Mesodermal cell (in vitro differentiated cells): ENCODE data around the gene REEP6.
"Not testable (repeated sequence)": the region's sequence is repeated elsewhere in the genome, so short reads cannot be mapped to it uniquely, and the experiment has no call there.

Experiments used
- H3K27ac ChIP-seq: 2 replicates; pipeline ENCODE4 v1.7.0; 2013; ENCODE audit warnings: mild to moderate bottlenecking, low read depth, low read length, moderate library complexity; ENCODE audit not compliant: severe bottlenecking
- H3K36me3 ChIP-seq: 2 replicates; pipeline ENCODE4 v1.7.1; 2013; ENCODE audit warnings: mild to moderate bottlenecking, low read length, moderate library complexity; ENCODE audit not compliant: control insufficient read depth, insufficient read depth
- H3K4me1 ChIP-seq: one replicate; pipeline ENCODE4 v1.7.1; 2013; ENCODE audit warnings: mild to moderate bottlenecking, low read length; ENCODE audit not compliant: insufficient read depth, control insufficient read depth, poor library complexity, severe bottlenecking
- H3K4me3 ChIP-seq: 2 replicates; pipeline ENCODE4 v1.7.0; 2013; ENCODE audit warnings: low read length, control low read depth, mild to moderate bottlenecking; ENCODE audit not compliant: insufficient read depth, poor library complexity, severe bottlenecking; ENCODE audit errors: extremely low read depth
- H3K9me3 ChIP-seq: 2 replicates; pipeline ENCODE4 v1.7.1; 2013; ENCODE audit warnings: mild to moderate bottlenecking, low read length, moderate library complexity; ENCODE audit not compliant: control insufficient read depth
- WGBS, 2 experiments: methylation state at CpG; one replicate each; pipeline ENCODE4 v1.1.5; 2013; ENCODE audit warnings: missing lambda C conversion rate in 2 of 2; ENCODE audit not compliant: insufficient coverage in 2 of 2; 5-methylcytosine and 5-hydroxymethylcytosine counted together

Gene REEP6

GRCh38 chr19:1495051-1495798, 4.2 kb downstream of the REEP6 start:
- H3K4me3 ChIP-seq: no peak overlapping the region
- no peak overlapping the region for H3K27ac ChIP-seq
- H3K4me1 ChIP-seq: peaks cover 7% of the 10 kb centered on the region
- H3K36me3 ChIP-seq: no peaks in the 10 kb centered on the region
- H3K9me3 ChIP-seq: no peaks in the 10 kb centered on the region
- WGBS, 2 experiments: 82 to 86% methylated on average over 35 to 37 of the region's 37 CpGs

DNA sequence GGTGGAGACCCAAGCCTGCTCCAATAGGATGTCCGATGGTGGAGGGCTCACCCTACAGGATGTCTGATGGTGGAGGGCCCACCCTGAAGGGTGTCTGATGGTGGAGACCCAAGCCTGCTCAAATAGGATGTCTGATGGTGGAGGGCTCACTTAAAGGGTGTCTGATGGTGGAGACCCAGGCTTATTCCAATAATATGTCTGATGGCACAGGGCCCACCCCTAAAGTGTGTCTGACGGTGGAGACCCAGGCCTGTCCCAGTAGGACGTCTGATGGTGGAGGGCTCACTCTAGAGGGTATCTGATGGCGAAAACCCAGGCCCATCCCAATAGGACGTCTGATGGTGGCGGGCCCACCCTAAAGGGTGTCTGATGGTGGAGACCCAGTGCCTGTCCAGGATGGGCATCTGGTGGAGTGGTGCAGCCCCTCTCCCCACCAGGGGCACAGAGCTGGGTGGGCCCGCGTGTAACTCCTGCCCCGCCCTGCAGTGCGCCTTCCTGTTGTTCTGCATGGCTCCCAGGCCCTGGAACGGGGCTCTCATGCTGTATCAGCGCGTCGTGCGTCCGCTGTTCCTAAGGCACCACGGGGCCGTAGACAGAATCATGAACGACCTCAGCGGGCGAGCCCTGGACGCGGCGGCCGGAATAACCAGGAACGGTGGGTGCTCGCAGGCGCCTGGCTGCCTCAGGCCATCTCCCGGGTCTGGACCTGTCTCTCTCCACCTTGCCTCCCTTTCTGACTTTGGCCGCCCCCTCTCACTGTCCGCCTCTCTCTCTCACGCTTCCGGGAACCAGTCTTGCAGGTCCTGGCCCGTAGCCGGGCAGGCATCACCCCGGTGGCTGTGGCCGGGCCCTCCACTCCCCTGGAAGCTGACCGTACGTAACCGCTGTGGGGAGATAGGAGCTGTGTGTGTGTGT, 5.1 kb downstream of the REEP6 start:
- H3K27ac ChIP-seq: no peak overlapping the region
- no peaks in the 10 kb centered on the region for H3K36me3 ChIP-seq
- peaks cover 7% of the 10 kb centered on the region for H3K4me1 ChIP-seq
- WGBS, 2 experiments: 91% methylated on average over 23 to 40 of the region's 40 CpGs
- no peak overlapping the region for H3K4me3 ChIP-seq
- H3K9me3 ChIP-seq: no peaks in the 10 kb centered on the region

DNA sequence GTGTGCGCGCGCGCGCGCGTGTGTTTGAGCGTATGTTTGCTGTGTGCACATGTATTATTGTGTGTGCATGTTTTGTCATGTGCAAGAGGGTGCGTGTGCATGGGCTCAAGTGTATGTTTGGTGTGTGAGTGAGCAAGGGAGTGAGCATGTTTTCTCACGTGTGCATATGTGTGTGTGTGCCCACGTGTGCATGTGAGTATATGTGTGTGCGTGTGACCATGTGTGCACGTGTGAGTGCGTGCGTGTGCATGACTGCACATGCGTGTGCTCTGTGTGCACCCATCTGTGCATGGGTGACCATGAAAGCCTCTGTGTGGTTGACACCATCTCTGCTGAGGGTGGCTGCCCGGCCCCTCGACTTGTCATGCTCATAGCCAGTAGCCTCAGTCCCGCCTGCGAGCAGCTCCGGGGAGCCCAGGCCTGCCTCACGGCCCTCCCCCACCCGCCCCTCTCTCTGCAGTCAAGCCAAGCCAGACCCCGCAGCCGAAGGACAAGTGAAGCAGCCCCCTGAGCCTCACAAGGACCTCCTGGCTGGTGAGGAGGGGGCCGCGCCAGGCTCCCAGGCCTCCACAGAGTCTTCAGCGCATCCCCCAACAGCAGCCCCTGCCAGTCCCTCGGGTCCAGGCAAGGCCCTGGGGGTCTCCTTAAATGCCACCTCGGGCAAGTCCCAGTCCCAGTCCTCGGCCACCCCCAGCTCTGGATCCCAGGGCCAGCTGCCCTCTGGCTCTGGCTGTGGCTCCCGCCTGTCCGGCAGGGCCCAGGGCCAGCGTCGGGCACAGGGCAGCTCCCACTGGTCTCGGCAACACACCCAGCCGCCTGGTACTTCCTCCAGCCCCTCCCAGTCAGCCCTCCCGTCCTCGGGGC, 6.0 kb downstream of the REEP6 start:
- Histone ChIP-seq H3K9me3 (no peaks in the 10 kb centered on the region), H3K36me3 (no peaks in the 10 kb centered on the region), H3K4me3 (no peak overlapping the region), H3K27ac (no peak overlapping the region), H3K4me1 (peaks cover 7% of the 10 kb centered on the region)
- WGBS, 2 experiments: 89% methylated on average over 31 to 38 of the region's 39 CpGs

DNA sequence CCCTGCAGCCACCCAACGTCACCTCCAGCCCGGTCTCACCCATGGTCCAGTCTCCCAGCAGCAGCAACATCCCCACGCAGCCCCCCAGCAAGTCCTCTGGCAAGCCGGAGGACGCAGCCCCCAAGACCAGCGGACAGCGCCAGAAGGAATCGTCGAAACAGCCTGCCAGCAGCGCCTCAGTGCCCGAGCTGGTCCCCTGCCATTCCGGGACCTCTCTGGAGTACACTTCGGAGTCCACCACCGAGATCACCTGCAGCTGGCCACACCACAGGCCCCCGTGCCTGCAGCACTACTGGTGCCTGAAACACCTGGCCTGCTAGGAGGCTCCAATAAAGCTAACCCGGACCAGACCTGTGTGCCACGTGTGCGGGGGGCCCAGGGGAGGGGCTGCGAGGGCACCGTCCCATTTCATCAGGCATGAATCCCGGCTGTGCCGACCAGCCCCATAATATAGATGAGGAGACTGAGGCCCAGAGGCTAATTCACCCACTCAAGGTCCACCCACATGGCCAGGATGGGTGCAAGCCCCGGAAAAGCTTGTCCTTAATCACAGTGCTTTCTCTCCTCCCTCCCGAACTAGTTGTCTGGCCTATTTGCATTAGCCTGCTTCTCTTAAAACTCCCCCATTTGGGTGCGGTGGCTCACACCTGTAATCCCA, 6.7 kb downstream of the REEP6 start:
- Histone ChIP-seq H3K4me3 (no peak overlapping the region), H3K9me3 (no peaks in the 10 kb centered on the region), H3K36me3 (no peaks in the 10 kb centered on the region), H3K4me1 (peaks cover 3% of the 10 kb centered on the region), H3K27ac (no peak overlapping the region)
- WGBS, 2 experiments: 85 to 88% methylated on average over 24 to 25 of the region's 25 CpGs

- not testable (repeated sequence) for H3K4me3 ChIP-seq, H3K4me1 ChIP-seq, H3K27ac ChIP-seq, H3K9me3 ChIP-seq, H3K36me3 ChIP-seq
- WGBS, 2 experiments: no CpG with 5 or more reads among the region's 34 CpGs
These were observed 8.2 kb downstream of the REEP6 start for GRCh38 chr19:1499231-1499630.

DNA sequence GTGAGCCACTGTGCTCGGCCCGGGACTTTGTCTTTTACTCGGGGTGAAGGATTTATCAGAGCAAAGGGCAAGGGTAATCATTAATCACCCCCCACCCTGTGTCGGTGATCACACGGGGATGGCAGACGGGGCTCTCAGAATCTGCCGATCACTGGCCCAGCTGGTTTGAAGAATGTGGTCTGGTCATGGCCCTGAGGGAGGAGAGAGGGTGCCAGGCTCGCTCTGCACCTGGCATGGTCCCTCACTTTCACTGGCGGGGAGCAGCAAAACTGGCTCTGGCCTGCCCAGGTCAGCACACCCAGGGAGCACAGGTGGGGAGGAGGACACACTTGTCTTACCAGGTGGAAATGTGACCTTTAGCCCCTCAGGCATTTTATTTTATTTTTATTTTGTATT, 10.2 kb downstream of the REEP6 start:
- 91 to 98% methylated on average over 7 to 9 of the region's 9 CpGs for WGBS, 2 experiments
- H3K9me3 ChIP-seq: no peaks in the 10 kb centered on the region
- H3K36me3 ChIP-seq: no peaks in the 10 kb centered on the region
- no peaks in the 10 kb centered on the region for H3K4me1 ChIP-seq
- no peak overlapping the region for H3K27ac ChIP-seq
- no peak overlapping the region for H3K4me3 ChIP-seq

- WGBS, 2 experiments: 75 to 85% methylated on average over 7 to 9 of the region's 14 CpGs
- Histone ChIP-seq H3K27ac (no peak overlapping the region), H3K9me3 (no peaks in the 10 kb centered on the region), H3K36me3 (no peaks in the 10 kb centered on the region), H3K4me1 (no peaks in the 10 kb centered on the region), H3K4me3 (no peak overlapping the region)
These were observed 11.6 kb downstream of the REEP6 start for GRCh38 chr19:1502433-1503088.

DNA sequence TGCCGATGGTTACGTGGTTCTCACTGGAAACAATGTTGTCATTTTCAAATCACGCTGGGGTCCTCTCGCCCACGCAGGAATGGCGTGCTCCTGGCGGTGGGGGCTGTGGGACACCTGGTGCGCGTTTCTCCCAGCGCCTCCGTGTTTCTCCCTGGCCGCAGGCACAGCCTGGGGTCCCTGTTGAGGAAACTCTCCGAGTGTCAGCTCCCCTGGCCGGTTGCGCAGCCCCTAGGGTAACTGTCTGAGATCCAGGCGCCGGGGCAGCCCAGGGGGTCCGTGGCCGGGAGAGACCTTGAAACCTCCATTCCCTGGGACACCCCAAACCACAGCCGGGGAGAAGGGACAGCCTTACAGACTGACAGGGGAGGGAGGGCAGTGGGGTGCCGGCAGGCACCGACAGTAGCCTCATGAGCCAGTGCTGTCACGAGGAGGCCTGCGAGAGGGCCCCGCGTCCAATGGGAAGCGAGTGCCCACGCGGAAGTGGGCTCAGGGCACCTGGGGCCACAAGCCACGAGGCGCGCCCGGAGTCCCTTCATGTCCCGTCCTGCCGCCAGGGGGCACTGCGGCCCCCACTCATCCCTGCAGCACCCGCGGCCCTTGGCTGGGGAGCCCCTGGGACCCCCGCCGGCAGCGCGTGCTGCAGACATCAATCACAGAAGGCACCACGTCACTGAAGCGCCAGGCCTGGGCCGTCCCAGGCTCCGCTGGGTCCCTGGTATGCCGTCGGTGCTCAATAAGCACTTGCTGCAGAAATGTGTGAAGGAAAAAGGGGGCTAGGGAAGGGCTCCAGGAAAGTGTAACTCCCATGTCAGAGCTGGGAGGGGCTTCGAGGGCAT, 12.3 kb downstream of the REEP6 start:
- Histone ChIP-seq H3K4me1 (no peaks in the 10 kb centered on the region), H3K27ac (no peak overlapping the region), H3K36me3 (no peaks in the 10 kb centered on the region), H3K4me3 (no peak overlapping the region), H3K9me3 (no peaks in the 10 kb centered on the region)
- WGBS, 2 experiments: 22 to 29% methylated on average over 40 to 45 of the region's 49 CpGs

- Histone ChIP-seq H3K27ac (no peak overlapping the region), H3K4me1 (no peaks in the 10 kb centered on the region), H3K4me3 (no peak overlapping the region), H3K9me3 (no peaks in the 10 kb centered on the region), H3K36me3 (no peaks in the 10 kb centered on the region)
- 63 to 65% methylated on average over 15 to 19 of the region's 23 CpGs for WGBS, 2 experiments
These were observed 13.2 kb downstream of the REEP6 start for GRCh38 chr19:1503925-1504773.
